ENCODE data around the gene AVPR1B. TPM values are rescaled to one million over a fixed set of nuclear protein-coding genes. Genes with fewer than 3 reads are reported as not detected.
A peak's percentile ranks its signal among the peaks of the same experiment; 100 is the strongest.

The AVPR1B gene
- total RNA-seq, 2 experiments from 2014 or later = not detected

GRCh38 chr1:206106328-206107167 is 10.6 kb downstream of the AVPR1B start:
- BruUV-seq (replicated peaks) = no TSS peak
- Histone ChIP-seq H3K4me1 (ENCODE audit: insufficient read depth, low read length, poor library complexity, severe bottlenecking) (peaks cover 6% of the 10 kb centered on the region), H3K4me3 (ENCODE audit: low read depth, low read length, poor library complexity, severe bottlenecking) (no peak overlapping the region), H3K36me3 (ENCODE audit: insufficient read depth, low read length) (no peaks in the 10 kb centered on the region), H3K9me3 (ENCODE audit: low read length) (no peaks in the 10 kb centered on the region), H3K4me2 (ENCODE audit: low read length) (no peak overlapping the region), H3K27ac (ENCODE audit: low read depth, low read length, poor library complexity, severe bottlenecking) (no peak overlapping the region), H4K20me1 (ENCODE audit: insufficient read depth, low read length) (no peaks in the 10 kb centered on the region), H2AFZ (ENCODE audit: low read length) (no peak overlapping the region), H3K9me2 (ENCODE audit: insufficient read depth, low read length) (no peaks in the 10 kb centered on the region), H3K79me2 (ENCODE audit: insufficient read depth, low read depth, low read length) (no peaks in the 10 kb centered on the region)
- CTCF ChIA-PET (ENCODE audit: unreplicated experiment) = interaction anchor here (1.1 to 2.3 kb wide), 4 partner anchors 77 to 129 kb away, joined by 4 to 16 read pairs (median 8); no protein-coding TSS in a partner anchor
- POLR2A ChIA-PET = interaction anchor here (0.5 to 2.2 kb wide), 6 partner anchors 51 to 761 kb away, joined by 3 to 7 read pairs (median 3); no protein-coding TSS in a partner anchor
- no peak for TF ChIP-seq EZH2phosphoT487 (IDR thresholded peaks at IDR 0.05; ENCODE audit: borderline replicate concordance, low read depth, low read length)
- TF ChIP-seq, protein P1, sequence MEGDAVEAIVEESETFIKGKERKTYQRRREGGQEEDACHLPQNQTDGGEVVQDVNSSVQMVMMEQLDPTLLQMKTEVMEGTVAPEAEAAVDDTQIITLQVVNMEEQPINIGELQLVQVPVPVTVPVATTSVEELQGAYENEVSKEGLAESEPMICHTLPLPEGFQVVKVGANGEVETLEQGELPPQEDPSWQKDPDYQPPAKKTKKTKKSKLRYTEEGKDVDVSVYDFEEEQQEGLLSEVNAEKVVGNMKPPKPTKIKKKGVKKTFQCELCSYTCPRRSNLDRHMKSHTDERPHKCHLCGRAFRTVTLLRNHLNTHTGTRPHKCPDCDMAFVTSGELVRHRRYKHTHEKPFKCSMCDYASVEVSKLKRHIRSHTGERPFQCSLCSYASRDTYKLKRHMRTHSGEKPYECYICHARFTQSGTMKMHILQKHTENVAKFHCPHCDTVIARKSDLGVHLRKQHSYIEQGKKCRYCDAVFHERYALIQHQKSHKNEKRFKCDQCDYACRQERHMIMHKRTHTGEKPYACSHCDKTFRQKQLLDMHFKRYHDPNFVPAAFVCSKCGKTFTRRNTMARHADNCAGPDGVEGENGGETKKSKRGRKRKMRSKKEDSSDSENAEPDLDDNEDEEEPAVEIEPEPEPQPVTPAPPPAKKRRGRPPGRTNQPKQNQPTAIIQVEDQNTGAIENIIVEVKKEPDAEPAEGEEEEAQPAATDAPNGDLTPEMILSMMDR (conservative IDR thresholded peaks at IDR 0.05; ENCODE audit: low read length) = peak; percentile 97
- intact Hi-C loops (cut with micrococcal nuclease; ENCODE audit: unreplicated experiment) = loop anchor here (1.0 to 5.0 kb wide), 5 partner anchors 55 to 314 kb away; no protein-coding TSS in a partner anchor
- DNase-seq (ENCODE audit: low spot score) = peak; percentile 85

- Histone ChIP-seq H3K4me1 (ENCODE audit: insufficient read depth, low read length, poor library complexity, severe bottlenecking) (peaks cover 6% of the 10 kb centered on the region), H3K4me3 (ENCODE audit: low read depth, low read length, poor library complexity, severe bottlenecking) (no peak overlapping the region), H4K20me1 (ENCODE audit: insufficient read depth, low read length) (no peaks in the 10 kb centered on the region), H3K9me2 (ENCODE audit: insufficient read depth, low read length) (no peaks in the 10 kb centered on the region), H3K79me2 (ENCODE audit: insufficient read depth, low read depth, low read length) (no peaks in the 10 kb centered on the region), H3K27ac (ENCODE audit: low read depth, low read length, poor library complexity, severe bottlenecking) (no peak overlapping the region), H3K36me3 (ENCODE audit: insufficient read depth, low read length) (no peaks in the 10 kb centered on the region), H2AFZ (ENCODE audit: low read length) (no peak overlapping the region), H3K4me2 (ENCODE audit: low read length) (no peak overlapping the region), H3K9me3 (ENCODE audit: low read length) (no peaks in the 10 kb centered on the region)
- no TSS peak for BruUV-seq (replicated peaks)
- CTCF ChIA-PET (ENCODE audit: unreplicated experiment) = interaction anchor here (1.3 to 2.3 kb wide), 3 partner anchors 76 to 128 kb away, joined by 4 to 16 read pairs (median 13); no protein-coding TSS in a partner anchor
- intact Hi-C loops (cut with micrococcal nuclease; ENCODE audit: unreplicated experiment) = loop anchor here (5.0 kb wide), 1 partner anchor 313 kb away; no protein-coding TSS in a partner anchor
- TF ChIP-seq, protein P1 (conservative IDR thresholded peaks at IDR 0.05; ENCODE audit: low read length) = no peak
- no peak for TF ChIP-seq EZH2phosphoT487 (IDR thresholded peaks at IDR 0.05; ENCODE audit: borderline replicate concordance, low read depth, low read length)
- DNase-seq (ENCODE audit: low spot score) = no peak
- POLR2A ChIA-PET = interaction anchor here (0.9 to 2.2 kb wide), 5 partner anchors 50 to 121 kb away, joined by 3 to 7 read pairs (median 4); no protein-coding TSS in a partner anchor
Measured at GRCh38 chr1:206105464-206105995, 11.7 kb downstream of the AVPR1B start.

Measured in OCI-LY7 (cell line).